SK-N-SH (cell line): ENCODE measurements around the gene DOK3.

Experiments
- CHD2 ChIP-seq: fragments of 150-350 bp; IDR thresholded peaks from 2 replicates; pipeline ENCODE4 v1.6.1; 2018; ENCODE audit warnings: low read length; ENCODE audit not compliant: partially characterized antibody
- EZH2phosphoT487 ChIP-seq: fragments of 200-600 bp; sonication (generic); IDR thresholded peaks from 2 replicates; pipeline ENCODE4 v1.6.1; 2017; ENCODE audit warnings: low read depth, mixed run types, mild to moderate bottlenecking, antibody characterized with exemption, moderate library complexity, borderline replicate concordance
- TF ChIP-seq, protein P1 (sequence below): IDR thresholded peaks from 2 replicates; pipeline ENCODE4 v1.4.0; 2012; ENCODE audit warnings: low read depth
- TF ChIP-seq, protein P2 (sequence below): fragments of 200-600 bp; sonication (generic); IDR thresholded peaks from 2 replicates; pipeline ENCODE4 v1.6.1; 2017; ENCODE audit warnings: antibody characterized with exemption, mild to moderate bottlenecking, moderate library complexity

DNA sequence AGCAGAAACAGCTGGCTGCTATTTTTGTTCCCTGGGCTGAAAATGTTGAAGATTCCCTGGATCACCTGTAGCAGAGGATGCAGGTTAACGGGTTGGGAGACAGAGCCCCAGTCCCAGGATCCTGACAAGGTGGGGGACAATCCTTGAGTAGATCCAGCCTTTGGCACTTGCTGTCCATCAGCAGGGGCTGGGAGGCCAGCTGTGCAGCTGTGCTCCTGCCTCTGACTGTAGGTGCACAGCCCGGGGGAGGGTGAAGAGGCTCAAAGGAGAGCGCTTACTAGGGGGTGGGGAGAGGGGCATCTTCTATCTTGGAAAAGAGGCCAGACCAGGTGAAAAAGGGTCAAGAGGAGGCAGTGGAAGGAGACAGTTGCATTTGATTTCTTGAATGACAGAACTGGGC lies 10.6 kb upstream of the DOK3 start:
- TF ChIP-seq, protein P1, sequence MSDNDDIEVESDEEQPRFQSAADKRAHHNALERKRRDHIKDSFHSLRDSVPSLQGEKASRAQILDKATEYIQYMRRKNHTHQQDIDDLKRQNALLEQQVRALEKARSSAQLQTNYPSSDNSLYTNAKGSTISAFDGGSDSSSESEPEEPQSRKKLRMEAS, result no peak
- TF ChIP-seq EZH2phosphoT487 (no peak), CHD2 (no peak)
- TF ChIP-seq, protein P2, sequence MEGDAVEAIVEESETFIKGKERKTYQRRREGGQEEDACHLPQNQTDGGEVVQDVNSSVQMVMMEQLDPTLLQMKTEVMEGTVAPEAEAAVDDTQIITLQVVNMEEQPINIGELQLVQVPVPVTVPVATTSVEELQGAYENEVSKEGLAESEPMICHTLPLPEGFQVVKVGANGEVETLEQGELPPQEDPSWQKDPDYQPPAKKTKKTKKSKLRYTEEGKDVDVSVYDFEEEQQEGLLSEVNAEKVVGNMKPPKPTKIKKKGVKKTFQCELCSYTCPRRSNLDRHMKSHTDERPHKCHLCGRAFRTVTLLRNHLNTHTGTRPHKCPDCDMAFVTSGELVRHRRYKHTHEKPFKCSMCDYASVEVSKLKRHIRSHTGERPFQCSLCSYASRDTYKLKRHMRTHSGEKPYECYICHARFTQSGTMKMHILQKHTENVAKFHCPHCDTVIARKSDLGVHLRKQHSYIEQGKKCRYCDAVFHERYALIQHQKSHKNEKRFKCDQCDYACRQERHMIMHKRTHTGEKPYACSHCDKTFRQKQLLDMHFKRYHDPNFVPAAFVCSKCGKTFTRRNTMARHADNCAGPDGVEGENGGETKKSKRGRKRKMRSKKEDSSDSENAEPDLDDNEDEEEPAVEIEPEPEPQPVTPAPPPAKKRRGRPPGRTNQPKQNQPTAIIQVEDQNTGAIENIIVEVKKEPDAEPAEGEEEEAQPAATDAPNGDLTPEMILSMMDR, result no peak
